GM12891 (cell line): ENCODE data around the gene LANCL1.

Source experiments
- PAX5 ChIP-seq: IDR thresholded peaks from 2 replicates; pipeline ENCODE4 v1.6.1; 2011; ENCODE audit warnings: low read length, moderate library complexity, mild to moderate bottlenecking; ENCODE audit not compliant: insufficient read depth, severe bottlenecking
- POLR2A ChIP-seq: IDR thresholded peaks from 2 replicates; pipeline ENCODE4 v1.6.1; 2011; ENCODE audit warnings: low read depth, low read length, control low read depth
- POLR2AphosphoS5 ChIP-seq: IDR thresholded peaks from 2 replicates; pipeline ENCODE4 v1.6.1; 2011; ENCODE audit warnings: low read depth, low read length, control low read depth
- POU2F2 ChIP-seq: IDR thresholded peaks from 2 replicates; pipeline ENCODE4 v1.6.1; 2011; ENCODE audit warnings: low read depth, mild to moderate bottlenecking, control low read depth, low read length, moderate library complexity
- SPI1 ChIP-seq: IDR thresholded peaks from 2 replicates; pipeline ENCODE4 v1.6.1; 2011; ENCODE audit warnings: low read depth, low read length, control low read depth
- TAF1 ChIP-seq: IDR thresholded peaks from 2 replicates; pipeline ENCODE4 v1.6.1; 2011; ENCODE audit warnings: low read depth, low read length, control low read depth

DNA sequence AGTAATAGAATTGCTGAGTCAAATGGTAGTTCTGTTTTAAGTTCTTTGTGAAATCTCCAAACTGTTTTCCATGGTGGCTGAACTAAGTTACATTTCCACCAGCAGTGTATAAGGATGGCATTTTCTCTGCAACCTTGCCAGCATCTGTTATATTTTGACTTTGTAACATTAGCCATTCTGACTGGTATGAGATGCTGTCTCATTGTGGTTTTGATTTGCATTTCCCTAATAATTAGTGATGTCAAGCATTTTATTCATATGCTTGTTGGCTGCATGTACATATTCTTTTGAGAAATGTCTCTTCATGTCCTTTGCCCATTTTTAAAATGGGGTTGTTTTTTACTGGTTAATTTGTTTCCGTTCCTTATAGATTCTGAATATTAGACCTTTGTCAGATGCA, 63.9 kb downstream of the LANCL1 start:
- no peak for TF ChIP-seq POLR2AphosphoS5
- TF ChIP-seq TAF1, result no peak
- TF ChIP-seq POLR2A, result no peak
- TF ChIP-seq POU2F2, result no peak
- TF ChIP-seq SPI1, result no peak
- TF ChIP-seq PAX5, result no peak
